DND-41 (cell line): ENCODE results near the gene WFDC10A.

Source experiments
- ATAC-seq: fragments of 200-7000 bp; cut with Tn5 transposase; 3 replicates; pipeline ENCODE4 v1.9.1; 2021; ENCODE audit warnings: low read depth; ENCODE audit not compliant: insufficient read depth
- DNase-seq: peaks from one replicate; pipeline ENCODE4 v3.0.0-alpha.2; 2020
- H2AFZ ChIP-seq: 2 replicates; pipeline ENCODE4 v1.6.0; 2012; ENCODE audit warnings: low read depth, low read length
- H3K27ac ChIP-seq: 2 replicates; pipeline ENCODE4 v1.5.1; 2012; ENCODE audit warnings: low read length, inconsistent platforms
- H3K27me3 ChIP-seq: fragments of 200-600 bp; sonication (generic); 2 replicates; pipeline ENCODE4 v1.6.0; 2012; ENCODE audit warnings: low read length, mild to moderate bottlenecking, inconsistent platforms; ENCODE audit not compliant: insufficient read depth, poor library complexity
- H3K36me3 ChIP-seq: 2 replicates; pipeline ENCODE4 v1.5.1; 2012; ENCODE audit warnings: low read length, inconsistent platforms; ENCODE audit not compliant: insufficient read depth
- H3K4me1 ChIP-seq: 2 replicates; pipeline ENCODE4 v1.5.1; 2012; ENCODE audit warnings: mild to moderate bottlenecking, low read length; ENCODE audit not compliant: insufficient read depth
- H3K4me2 ChIP-seq: 2 replicates; pipeline ENCODE4 v1.6.0; 2012; ENCODE audit warnings: mild to moderate bottlenecking, moderate library complexity, low read length, inconsistent platforms; ENCODE audit not compliant: insufficient read depth
- H3K4me3 ChIP-seq, 2 experiments: fragments of 200-600 bp in 1 of 2; shearing (Covaris generic) in 1 of 2; 2 replicates each; pipeline ENCODE4 v1.5.1; 2012 to 2016; ENCODE audit warnings: inconsistent platforms in 2 of 2, low read length in 2 of 2, mild to moderate bottlenecking in 2 of 2, low read depth in 1 of 2, moderate library complexity in 1 of 2
- H3K79me2 ChIP-seq: 2 replicates; pipeline ENCODE4 v1.6.0; 2012; ENCODE audit warnings: low read length, inconsistent platforms; ENCODE audit not compliant: insufficient read depth
- H3K9ac ChIP-seq: 2 replicates; pipeline ENCODE4 v1.6.0; 2012; ENCODE audit warnings: low read depth, mild to moderate bottlenecking, inconsistent platforms, low read length, moderate library complexity
- H3K9me3 ChIP-seq: 2 replicates; pipeline ENCODE4 v1.5.1; 2012; ENCODE audit warnings: low read length, moderate library complexity, mild to moderate bottlenecking, inconsistent platforms; ENCODE audit not compliant: insufficient read depth, severe bottlenecking
- H4K20me1 ChIP-seq: 2 replicates; pipeline ENCODE4 v1.6.0; 2012; ENCODE audit warnings: low read length; ENCODE audit not compliant: insufficient read depth
- CTCF ChIP-seq: IDR thresholded peaks from 2 replicates; pipeline ENCODE4 v1.5.1; 2012; ENCODE audit warnings: borderline replicate concordance, low read length, moderate library complexity, mild to moderate bottlenecking; ENCODE audit not compliant: poor library complexity, severe bottlenecking; ENCODE audit errors: extremely low read depth
- EZH2 ChIP-seq: IDR thresholded peaks from 3 replicates; pipeline ENCODE4 v1.6.1; 2012; ENCODE audit warnings: borderline replicate concordance, low read depth, mild to moderate bottlenecking, moderate library complexity, low read length, inconsistent platforms; ENCODE audit not compliant: severe bottlenecking

Gene WFDC10A

GRCh38 chr20:45588800-45589199 lies 40.7 kb upstream of the WFDC10A start:
- no peaks in the 10 kb centered on the region for H3K79me2 ChIP-seq
- no peak overlapping the region for H3K4me3 ChIP-seq
- TF ChIP-seq EZH2, result no peak
- no peak for TF ChIP-seq CTCF
- H3K9ac ChIP-seq, result no peak overlapping the region
- H2AFZ ChIP-seq, result no peak overlapping the region
- no peaks in the 10 kb centered on the region for H3K36me3 ChIP-seq
- ATAC-seq (no peak), DNase-seq (no peak)
- H4K20me1 ChIP-seq, result no peaks in the 10 kb centered on the region
- H3K4me1 ChIP-seq, result no peaks in the 10 kb centered on the region
- H3K9me3 ChIP-seq, result no peaks in the 10 kb centered on the region
- no peak overlapping the region for H3K27ac ChIP-seq
- no peak overlapping the region for H3K4me2 ChIP-seq
- no peaks in the 10 kb centered on the region for H3K27me3 ChIP-seq

GRCh38 chr20:45589725-45590124 lies 39.8 kb upstream of the WFDC10A start:
- H3K4me1 ChIP-seq, result no peaks in the 10 kb centered on the region
- no peak for DNase-seq
- no peak overlapping the region for H3K4me2 ChIP-seq
- no peak overlapping the region for H3K27ac ChIP-seq
- H3K27me3 ChIP-seq, result no peaks in the 10 kb centered on the region
- no peaks in the 10 kb centered on the region for H4K20me1 ChIP-seq
- no peaks in the 10 kb centered on the region for H3K36me3 ChIP-seq
- no peaks in the 10 kb centered on the region for H3K79me2 ChIP-seq
- no peak for TF ChIP-seq CTCF
- no peak for TF ChIP-seq EZH2
- H3K9me3 ChIP-seq, result no peaks in the 10 kb centered on the region
- ATAC-seq, result no peak
- no peak overlapping the region for H3K9ac ChIP-seq
- no peak overlapping the region for H3K4me3 ChIP-seq
- H2AFZ ChIP-seq, result no peak overlapping the region

DNA sequence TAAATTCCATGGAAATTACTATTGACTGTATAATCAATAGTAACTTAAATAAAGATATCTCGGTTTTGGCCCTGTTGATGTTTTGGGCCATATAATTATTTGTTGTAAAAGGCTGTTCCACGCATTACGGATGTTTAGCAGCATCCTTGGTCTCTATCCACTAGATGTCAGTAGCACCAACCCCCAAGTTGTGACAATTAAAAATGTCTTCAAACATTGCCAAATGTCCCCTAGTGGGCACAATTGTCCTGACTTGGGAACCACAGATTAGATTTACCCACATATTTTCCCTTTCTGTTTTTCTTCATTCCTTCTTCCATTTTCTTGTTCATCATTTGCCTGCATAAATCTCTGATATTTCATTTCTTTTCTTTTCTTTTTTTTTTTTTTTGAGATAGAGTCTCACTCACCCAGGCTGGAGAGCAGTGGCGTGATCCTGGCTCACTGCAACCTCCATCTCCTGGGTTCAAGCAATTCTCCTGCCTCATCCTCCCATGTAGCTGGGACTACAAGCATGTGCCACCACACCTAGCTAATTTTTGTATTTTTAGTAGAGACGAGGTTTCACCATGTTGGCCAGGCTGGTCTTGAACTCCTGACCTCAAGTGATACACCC lies 36.9 kb upstream of the WFDC10A start:
- TF ChIP-seq CTCF (peak; percentile 77), EZH2 (no peak)
- H3K79me2 ChIP-seq, result no peaks in the 10 kb centered on the region
- no peak overlapping the region for H3K9ac ChIP-seq
- no peaks in the 10 kb centered on the region for H3K27me3 ChIP-seq
- H2AFZ ChIP-seq, result no peak overlapping the region
- no peak overlapping the region for H3K4me2 ChIP-seq
- no peaks in the 10 kb centered on the region for H4K20me1 ChIP-seq
- peak; percentile 27 for DNase-seq
- no peak overlapping the region for H3K27ac ChIP-seq
- peak; percentile 69 for ATAC-seq
- H3K9me3 ChIP-seq, result no peaks in the 10 kb centered on the region
- no peaks in the 10 kb centered on the region for H3K4me1 ChIP-seq
- no peak overlapping the region for H3K4me3 ChIP-seq
- no peaks in the 10 kb centered on the region for H3K36me3 ChIP-seq

DNA sequence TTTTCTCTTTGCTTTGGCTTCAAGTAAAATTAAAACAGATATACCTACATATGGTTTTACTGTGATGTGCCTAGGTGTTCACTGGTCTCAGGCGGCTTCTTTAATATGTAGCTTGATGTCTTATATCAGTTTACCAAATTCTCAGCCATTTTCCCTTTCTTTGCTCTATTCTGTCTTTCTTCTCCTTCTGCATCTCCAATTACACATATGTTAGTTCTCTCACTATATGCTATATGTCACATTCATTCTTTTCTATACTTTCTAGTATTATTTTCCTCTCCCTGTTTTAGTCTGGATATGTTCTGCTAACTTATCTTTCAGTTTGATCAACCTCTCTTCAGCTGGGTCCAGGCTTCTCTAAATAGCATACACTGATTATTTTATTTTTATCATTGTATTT lies 36.0 kb upstream of the WFDC10A start:
- no peaks in the 10 kb centered on the region for H3K36me3 ChIP-seq
- DNase-seq (no peak), ATAC-seq (no peak)
- H3K79me2 ChIP-seq, result no peaks in the 10 kb centered on the region
- H3K4me3 ChIP-seq, result no peak overlapping the region
- no peaks in the 10 kb centered on the region for H3K9me3 ChIP-seq
- no peaks in the 10 kb centered on the region for H4K20me1 ChIP-seq
- no peak overlapping the region for H3K9ac ChIP-seq
- no peak for TF ChIP-seq CTCF
- no peak for TF ChIP-seq EZH2
- H2AFZ ChIP-seq, result no peak overlapping the region
- no peaks in the 10 kb centered on the region for H3K27me3 ChIP-seq
- H3K27ac ChIP-seq, result no peak overlapping the region
- no peaks in the 10 kb centered on the region for H3K4me1 ChIP-seq
- H3K4me2 ChIP-seq, result no peak overlapping the region
